EL (cell line): ENCODE data around the gene INO80E.
A peak's percentile ranks its signal among the peaks of the same experiment; 100 is the strongest.

Experiments
- DNase-seq: peaks from one replicate; pipeline ENCODE4 v3.0.0-alpha.2; 2016

INO80E gene

DNA sequence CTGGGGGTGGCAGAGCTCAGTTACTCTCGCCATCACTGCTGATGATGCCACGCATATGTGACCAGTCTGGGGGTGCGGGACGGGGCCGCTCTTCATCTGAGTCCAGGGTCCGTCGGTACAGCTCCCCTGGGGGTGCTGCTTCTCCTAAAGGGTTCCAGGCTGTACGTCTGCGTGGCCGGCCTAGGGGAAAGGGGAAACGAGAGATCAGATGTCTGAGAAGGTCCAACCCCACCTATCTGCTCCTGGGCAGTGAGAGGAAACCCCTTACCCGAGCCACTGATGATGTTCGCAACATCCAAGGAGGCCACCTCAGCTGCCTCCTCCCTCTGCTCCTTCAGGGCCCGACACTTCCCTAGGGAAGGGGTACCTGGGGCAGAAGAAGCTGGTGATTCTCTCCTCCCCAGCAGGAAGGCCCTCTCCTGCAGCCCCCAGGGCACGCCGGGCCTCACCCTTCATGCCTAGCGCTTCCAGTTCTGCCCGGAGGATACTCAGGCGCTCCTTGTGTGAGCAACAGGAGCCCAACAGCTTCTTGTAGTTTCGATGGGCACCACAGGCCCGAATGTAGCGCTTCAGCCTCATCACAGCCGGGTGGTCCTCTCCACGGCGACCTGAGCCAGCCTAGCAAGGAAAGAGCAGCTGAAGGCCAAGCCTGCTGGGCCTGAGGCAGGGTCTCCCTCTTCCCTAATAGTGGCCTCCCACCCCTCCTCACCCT lies 2.7 kb upstream of the INO80E start:
- DNase-seq, result no peak

DNA sequence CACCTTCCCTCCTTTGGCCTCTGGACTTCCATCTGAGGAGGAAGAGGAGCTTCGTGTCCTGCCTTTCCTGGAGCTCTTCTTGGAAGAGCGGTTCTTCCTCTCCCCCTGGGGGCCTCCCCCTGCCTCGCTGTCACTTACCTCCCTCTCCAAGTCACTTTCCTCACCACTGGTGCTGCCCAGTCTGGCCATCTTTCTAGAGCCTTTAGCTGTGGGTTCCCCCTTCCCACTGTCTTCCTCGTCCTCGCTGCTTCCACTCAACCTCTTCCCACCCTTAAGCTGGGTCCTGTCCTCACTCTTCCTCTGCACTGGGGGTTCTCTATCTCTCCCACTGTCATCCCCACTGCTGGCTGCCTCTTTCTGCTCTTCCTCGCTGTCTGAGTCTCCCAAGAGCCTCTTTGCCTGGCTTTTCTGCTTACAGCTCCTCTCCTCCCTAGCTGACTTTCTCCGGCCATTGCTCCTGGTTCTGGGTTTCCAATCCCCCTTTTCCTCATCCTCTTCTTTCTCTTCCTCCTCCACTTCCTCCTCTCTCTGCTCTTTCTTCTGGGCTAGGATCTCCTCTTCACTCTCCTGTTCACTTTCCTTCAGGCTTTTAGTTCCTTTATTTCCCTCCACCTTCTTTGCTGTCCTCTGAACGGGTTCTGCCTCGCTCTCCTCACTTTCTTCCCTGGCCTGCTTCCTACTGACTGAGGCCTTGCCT lies 2.0 kb upstream of the INO80E start:
- no peak for DNase-seq

DNA sequence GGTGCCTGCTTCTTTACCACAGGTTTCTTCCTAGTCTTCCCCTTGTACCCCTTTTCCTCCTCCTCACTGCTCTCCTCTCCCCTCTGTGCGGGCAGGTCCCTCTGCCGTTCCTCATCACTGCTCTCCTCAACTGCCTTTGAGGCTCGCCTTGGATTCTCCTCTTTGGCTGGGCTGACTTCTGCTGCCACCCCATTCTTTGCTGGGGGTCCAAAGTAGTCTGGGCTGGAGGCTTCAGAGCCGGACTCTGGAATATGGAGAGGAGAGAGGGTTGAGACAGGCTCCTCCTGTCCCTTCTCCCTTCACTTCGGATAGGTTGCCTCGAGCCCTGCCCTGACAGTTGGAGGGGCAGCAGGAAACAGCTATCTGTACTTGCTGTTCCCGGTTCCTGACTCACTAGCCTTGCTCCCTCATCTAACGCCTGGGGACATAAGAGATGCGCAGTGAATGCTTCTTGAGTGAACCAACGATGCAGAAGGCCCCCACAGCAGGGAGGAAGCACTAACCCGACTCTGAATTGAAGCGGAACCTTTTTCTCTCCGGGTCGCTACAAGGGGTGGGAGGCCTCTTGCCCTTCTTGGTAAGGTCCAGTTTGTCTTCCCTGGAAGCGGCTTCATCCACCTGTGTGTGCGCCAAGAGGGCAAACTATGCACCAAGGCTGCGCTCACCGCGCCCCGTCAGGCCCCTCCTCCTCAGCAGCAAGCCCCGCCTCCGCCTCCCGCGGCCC lies 1.3 kb upstream of the INO80E start:
- DNase-seq, result peak; percentile 94

DNA sequence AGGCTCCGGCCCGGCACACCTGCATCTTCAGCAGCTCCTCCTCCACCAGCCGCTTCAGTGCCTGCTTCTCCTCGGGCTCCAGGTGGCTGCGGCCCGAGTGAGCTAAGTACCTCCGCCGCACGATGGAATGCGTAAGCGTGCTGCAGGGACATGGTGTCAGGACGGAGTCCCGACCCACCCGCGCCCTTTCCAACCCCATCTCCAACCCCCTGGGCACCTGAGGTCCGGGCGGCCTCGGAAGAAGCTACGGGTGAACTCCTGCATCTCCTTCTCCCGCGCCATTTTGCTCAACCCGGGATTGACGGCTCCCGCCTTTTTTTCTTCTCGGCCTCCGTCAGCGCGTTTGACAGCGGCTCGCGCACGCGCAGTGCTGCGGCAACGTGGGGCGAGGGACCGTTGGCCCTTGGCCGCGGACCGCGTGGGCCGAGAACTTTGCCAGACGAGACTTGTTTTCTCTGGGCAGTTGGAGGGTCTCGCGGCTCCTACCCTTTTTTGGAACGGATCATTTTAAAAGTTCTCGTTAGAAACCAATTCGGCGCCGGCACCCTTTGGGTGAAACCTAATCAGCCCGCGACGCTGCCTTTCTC lies 624 bp upstream of the INO80E start, which contains the start of gene HIRIP3:
HIRIP3 (minus strand) TSS at position 294 of the 587 bp plus-strand sequence; CDS start at position 282, 12 bp downstream.
- peak; percentile 80 for DNase-seq

DNA sequence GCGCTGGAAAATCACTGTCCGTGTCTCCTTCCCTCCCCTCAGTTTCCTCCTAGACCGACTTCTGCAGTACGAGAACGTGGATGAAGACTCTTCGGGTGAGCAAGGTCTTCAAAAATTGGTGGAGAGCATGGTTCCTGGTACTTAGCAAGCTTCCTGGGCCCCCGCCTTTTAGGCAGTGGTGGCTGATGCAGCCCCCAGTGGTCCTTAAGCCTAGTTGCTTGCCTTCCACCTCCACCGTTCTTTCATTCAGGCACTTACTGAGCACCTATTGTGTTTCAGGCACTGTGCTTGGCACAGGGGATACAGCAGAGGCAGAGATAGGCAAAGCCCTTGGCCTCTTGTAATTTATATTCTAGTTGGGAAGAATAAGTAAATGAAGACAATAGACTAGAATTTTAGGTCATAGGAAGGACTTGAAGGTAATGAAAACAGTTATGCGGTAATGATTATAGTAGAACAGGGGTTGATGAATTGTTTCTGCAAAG lies 767 bp downstream of the INO80E start:
- DNase-seq, result no peak

DNA sequence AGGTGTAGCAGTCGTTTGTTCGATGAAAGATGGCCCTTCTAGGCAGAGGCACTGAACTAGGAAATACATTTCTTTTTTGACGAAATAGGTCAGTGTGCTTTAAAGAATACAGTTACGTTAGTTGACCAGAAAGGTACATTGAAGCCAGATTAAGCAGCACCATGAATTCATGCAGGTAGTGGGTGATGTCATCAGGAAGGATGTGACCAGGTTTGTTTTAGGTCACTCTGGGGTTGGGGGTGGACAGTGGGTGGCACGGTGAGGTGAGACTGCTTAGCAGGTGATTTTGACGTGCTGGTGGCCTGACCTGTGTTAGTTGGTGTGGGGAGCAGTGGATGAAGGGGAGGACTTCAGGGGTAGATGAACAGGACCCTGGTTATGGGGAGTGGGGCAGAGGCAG lies 3.6 kb downstream of the INO80E start:
- DNase-seq, result no peak

DNA sequence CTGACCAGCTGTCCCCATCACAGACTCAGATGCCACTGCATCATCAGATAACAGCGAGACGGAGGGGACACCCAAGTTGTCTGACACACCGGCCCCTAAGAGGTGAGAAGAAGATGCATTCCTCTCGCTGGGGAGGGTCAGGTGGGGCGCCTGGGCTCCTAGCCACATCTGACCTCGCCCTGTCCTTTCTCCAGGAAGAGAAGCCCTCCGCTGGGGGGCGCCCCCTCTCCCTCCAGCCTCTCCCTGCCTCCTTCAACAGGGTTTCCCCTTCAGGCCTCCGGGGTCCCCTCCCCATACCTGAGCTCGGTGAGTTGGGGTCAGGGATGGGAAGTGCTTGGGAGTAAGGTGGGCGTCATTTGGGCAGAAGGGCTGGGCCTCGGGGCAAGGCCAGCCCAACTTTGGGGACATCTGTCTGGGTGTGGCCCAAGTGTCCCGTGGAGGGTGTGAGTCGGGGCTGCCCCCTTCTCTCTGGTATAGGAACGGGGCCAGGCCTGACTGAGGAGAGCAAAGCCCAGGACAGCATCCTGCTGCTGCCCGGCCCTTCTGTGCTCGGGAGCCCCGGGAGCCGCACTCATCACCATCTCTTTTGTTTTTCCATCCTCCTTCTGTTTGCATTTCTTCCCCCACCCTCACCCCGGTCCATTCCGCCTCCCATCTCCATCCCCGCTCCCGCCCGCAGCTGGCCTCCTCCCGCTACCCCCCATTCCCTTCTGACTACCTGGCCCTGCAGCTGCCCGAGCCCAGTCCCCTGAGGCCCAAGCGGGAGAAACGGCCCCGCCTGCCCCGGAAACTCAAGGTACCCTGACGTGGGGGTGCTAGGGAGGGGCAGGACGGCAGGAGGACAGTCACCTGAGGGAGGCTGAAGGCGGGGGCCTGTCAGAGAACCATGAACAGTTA lies 4.9 kb downstream of the INO80E start:
- no peak for DNase-seq

DNA sequence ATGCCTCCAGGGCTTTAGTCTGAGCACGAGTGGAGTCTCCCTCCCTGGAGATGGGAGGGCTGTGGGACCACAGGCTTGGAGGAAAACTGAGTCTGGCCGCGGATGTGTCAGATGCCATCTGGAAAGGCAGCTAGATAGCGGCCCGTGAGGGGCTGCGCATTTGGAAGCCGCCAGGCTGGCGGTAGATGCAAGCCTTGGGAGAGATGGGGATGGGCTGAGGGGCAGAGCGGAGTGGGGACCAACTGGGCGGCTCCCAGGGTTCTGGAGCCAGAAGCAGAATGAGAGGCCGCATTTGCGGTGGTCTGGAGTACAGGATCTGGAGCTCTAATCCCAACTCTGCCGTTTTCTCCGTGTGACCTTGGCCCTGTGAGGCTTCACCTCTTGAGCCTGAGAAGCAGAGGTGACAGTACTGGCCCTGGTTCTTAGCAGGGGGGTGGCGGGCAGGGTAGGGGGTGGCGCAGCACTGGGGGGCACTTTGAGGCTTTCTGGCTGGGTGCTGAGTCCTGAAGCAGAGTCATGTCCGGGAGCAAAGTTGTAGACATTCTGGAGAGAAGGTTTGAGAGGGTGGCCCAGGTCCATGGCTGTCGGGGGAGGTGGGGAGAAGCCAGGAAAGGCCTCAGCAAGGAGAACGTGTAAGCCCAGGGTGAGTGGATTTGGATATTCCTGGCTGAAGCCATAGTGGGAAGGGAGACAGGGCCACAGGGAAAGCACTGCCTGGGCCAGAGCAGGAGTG lies 6.7 kb downstream of the INO80E start:
- DNase-seq, result no peak

DNA sequence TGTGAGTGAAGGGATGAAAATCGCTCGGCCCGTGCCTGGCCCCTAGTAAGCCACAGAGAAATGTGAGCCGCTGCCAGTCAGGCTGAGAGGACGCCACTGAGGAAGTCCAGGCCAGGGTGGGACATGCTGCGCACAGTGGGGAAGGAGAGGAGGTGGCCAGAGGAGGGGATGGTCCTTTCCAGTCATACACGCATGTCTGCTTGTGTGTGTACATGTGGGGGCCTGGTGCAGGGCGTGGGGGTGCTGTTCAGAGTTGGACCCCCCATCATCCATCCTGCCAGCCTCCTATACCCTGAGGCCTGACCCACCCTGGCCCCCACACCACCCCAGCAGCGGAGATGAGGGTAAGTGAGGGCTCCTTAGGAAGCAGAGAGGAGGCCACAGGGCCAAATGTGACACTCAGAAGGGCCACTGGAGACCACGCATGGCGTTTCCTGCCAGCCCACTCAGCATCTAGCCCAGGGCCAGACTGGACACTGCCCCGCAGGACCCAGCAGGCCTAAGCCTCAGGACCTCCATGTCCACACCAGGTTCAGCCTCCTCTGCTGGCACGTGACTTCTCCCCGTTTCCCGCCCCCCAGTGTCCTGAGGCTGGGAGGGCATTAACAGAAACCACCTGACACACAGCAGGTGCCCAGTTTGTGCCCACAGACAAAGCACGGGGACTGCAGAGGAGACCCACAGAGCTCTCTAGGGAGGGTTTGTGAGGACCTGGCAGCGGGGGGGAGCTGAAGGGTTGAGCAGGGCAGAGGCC lies 7.8 kb downstream of the INO80E start:
- no peak for DNase-seq

DNA sequence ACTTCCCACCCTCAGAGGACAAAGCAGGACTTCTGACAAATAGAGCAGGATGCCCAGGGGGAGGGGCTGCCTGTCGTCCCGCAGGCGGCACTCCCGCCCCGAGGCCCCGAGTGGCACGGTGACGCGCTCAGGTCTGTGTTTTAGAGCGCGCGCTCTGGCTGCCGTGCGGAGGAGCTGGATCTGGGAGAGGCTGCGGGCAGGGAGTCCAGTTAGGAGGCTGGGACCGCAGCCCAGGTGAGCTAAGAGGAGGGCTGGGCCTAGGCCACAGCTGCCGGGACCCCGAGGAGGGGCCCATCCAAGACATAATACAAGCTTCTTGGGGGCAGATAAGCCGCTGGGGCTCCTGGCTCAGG lies 8.4 kb downstream of the INO80E start:
- DNase-seq, result no peak

DNA sequence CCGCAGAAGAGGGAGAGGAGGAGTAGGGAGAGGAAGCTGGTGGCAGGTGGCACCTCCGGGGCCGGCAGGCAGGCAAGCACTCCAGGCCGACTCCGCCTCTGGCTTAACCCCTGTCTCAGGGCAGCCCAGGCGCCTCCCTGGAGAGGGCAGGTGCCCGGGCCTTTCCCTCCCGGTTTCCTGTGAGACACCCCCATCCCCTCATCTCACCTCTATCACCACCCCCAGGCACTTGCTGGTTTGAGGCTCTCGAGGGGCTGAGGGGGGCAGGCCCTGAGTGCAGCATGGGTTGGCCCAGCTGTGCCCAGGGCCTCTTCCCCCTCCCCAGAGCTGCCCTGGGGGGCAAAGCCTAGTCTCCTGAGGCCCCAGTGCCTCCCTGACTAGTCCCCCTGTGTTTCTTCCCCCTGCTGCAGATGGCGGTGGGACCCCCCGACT lies 8.8 kb downstream of the INO80E start:
- DNase-seq, result no peak

DNA sequence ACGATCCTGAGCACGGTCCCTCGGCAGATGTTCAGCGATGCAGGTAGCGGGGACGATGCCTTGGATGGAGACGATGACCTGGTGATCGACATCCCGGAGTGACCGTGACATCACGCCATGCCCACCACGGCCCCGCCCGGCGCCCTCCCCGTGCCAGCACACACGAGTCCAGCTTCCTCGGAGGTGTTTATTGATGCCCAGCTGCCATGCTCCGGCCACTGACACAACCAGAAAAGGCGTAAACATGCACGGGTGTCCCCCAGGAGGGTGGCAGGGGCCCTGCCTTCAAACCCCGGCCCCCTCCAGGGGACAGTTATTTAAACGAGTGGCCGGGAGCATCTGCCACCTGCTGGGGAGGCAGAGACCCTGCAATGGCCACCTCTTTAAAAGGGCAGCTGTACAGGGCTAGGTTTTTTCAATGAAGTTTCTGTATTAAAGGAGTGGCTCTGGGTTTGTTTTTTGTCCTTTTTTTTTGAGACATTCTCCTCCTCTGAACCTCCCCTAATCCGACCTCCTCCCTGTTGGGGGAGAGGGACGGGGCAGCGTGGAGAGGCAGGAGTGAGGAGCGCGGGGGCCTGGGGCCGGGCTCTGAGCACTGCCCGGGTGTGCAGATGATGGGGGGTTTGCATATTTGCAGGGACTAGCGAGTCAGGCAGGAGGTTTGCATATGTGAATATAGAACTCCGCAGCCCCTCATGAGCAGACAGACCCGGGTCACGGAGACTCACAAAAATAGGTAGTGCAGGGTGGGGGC lies 9.5 kb downstream of the INO80E start:
- peak; percentile 35 for DNase-seq

DNA sequence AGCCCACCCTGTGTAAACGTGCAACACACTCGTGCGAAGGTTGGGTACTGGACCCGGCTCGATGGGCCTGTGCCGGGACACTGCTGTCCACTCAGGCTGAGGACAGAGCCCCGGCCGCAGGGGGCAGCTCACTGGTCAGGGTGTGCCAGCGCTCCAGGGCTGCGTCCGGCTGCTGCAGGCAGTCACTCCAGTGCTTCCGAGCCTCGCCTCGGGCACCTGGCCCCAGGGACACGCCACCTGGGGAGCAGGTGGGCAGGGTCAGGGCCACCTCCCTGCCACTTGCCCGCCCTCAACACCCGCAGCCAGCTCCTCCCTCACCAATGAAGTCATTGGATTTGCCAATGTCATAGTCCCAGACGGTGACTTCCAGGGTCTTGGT lies 10.0 kb downstream of the INO80E start:
- no peak for DNase-seq

DNA sequence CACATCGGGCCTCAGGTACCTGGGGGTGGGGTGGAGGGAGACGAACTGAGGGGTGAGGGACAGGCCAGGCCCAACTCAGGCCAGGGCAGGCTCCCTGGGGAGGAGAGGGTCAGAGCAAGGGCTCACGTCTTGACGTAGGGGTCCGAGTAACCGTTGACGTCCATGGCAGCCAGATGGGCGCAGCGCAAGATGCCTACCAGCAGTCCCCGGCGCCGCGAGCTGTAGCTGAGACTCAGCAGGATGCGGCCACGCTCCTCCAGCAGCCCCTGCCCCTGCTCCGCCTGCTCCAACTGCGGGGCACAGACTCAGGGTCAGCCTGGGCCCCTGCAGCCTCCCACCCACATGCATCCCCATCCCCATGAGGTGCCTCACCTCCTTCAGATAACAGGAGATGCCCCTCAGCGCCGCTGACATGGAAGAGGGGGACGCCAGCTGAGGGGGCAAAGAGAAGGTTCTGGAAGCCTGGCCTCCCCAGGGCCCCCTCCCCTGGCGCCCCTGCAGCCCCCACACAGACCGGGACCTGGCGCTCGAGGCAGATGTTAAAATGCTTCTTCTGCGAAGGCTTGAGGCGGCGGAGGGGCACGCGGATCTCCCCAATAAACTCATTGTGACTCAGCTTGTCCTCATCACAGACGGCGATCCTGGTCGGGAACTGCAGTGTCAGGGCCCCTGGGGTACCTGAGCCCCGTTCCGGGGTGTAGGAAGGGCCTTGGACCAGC lies 10.8 kb downstream of the INO80E start:
- no peak for DNase-seq

DNA sequence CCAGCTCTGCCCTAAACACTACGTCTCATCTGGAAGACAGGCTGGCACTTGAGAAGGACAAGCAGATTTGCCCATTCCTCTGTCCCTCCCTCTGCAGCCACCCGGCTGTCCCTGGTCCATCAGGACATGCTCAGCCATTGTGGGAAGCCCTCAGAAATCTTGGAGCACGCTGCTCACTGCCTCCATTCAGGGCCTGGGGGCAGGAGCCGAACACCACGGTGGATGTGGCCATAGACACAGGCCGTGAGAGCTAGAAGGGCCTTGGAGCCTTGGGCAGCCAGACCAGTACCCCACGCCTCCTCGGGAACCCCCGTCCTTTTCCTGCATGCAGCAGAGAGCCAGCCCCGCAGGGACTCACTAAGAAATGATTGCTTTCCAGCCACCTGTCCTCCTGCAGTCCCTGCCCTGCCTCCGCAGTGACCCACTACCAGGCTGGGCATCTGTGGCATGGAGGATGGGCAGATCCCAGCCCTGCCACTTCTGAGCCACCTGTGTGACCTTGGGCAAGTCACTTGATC lies 11.4 kb downstream of the INO80E start:
- no peak for DNase-seq

DNA sequence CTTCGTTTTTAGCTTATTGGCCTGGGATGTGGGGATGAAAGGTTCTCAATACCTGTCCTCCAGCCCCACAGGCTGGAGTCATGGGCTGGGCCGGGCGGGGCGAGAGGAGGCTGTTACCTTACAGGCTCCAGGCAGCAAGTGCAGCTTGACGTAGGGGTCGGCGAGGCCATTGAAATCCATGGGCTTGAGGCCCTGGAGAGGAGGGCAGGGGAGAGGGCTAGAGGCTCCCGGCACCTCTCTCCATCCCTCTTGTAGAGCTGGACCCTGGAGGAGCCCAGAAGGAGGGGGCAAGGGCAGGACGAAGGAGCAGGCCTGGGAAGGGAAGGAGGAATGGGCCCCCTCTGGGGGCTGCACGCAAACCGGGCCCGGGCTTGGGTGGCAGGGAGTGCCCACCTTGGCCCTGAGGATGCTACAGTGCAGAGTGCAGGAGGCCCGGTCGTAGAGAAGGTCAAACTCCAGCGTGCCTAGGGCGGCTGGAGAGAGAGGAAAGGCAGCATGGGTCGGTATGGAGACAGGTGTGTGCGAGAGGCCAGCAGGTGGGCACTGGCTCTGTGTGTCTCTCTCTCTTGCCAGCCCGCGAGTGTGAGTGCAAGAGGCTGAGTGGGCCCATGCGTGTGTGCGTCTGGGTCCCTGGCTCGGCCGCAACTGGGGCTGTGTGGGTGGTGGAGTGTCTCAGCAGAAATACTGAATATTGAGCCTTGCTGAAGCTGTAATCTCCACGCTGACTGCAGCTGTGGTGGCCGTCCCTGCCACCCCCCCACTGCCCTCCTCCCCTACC lies 13.2 kb downstream of the INO80E start:
- no peak for DNase-seq

DNA sequence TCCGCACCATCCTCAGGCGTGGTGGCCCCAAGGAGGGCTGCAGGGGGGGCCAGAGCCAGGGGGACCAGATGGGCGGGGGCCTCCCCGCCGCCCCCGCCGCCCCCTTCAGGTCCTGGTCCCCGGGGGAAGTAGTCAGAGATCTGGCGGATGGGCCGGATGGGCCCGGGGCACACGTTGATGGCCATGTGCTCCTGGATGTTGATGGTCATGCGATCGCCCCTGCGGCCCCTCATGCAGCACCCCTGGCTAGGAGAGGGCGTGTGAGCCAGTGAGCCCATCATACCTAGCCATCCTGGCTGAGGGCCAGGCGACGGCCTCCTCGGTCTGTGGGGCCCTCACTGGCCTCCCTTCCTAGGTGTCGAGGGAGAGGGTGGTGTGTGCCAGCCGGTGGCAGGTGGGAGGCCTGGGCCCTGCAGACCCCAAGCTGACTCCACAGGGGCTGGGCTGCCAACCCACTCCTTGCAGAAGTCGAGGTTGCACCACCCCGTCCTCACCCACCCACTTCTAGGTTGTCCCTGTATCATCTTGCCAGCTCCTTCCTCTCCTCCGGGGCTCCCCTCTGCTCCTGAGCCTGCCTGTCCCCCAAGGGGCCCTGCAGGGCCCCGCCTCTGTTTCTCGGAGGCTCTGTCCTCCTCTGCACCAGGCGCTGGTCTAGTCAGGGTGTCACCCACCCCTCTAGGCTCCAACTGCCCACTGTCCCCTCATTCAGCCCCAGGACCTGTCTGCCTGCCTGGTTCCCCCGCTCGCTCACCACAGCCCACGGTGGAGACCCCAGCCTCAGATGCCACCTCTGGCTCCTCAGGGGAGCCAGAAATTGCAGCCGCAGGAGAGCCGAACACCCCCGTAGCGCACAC lies 14.2 kb downstream of the INO80E start:
- no peak for DNase-seq
